ENCODE data around the gene LCE1F. TPM values are rescaled to one million over a fixed set of nuclear protein-coding genes. Genes with fewer than 3 reads are reported as not detected.

Gene LCE1F
- total RNA-seq, 1 experiment from 2014 or later = not detected

GRCh38 chr1:152770411-152770810 lies 4.5 kb upstream of the LCE1F start:
- Histone ChIP-seq H3K4me1 (replicated peaks; ENCODE audit: insufficient read depth) (no peaks in the 10 kb centered on the region), H2AFZ (no peak overlapping the region), H3K79me2 (ENCODE audit: low read depth) (no peaks in the 10 kb centered on the region), H3K27me3 (ENCODE audit: insufficient read depth, low read depth) (peaks cover 9% of the 10 kb centered on the region; the same call in 1 of the 2 replicates), H3K9me3 (ENCODE audit: insufficient read depth, low read depth) (no peaks in the 10 kb centered on the region), H3K9me2 (ENCODE audit: insufficient read depth) (no peaks in the 10 kb centered on the region), H3K36me3 (ENCODE audit: low read depth) (no peaks in the 10 kb centered on the region), H4K20me1 (ENCODE audit: insufficient read depth) (no peaks in the 10 kb centered on the region), H3K27ac (no peak overlapping the region), H3K4me3 (no peak overlapping the region), H3F3A (ENCODE audit: insufficient read depth, low read depth) (no peaks in the 10 kb centered on the region), H3K4me2 (no peak overlapping the region)
- TF ChIP-seq EZH2 (IDR thresholded peaks at IDR 0.05; ENCODE audit: low read depth) (no peak), CTCF (conservative IDR thresholded peaks at IDR 0.05) (no peak)
- intact Hi-C loops (cut with micrococcal nuclease; ENCODE audit: unreplicated experiment) = no loop called here
- BruUV-seq (replicated peaks) = no TSS peak
- DNase-seq = no peak
- ChIA-PET POLR2A (ENCODE audit: unreplicated experiment) (no interaction called here), CTCF (no interaction called here)

GRCh38 chr1:152776361-152776760 lies 1.4 kb downstream of the LCE1F start:
- no peak overlapping the region for H3K4me2 ChIP-seq
- peaks cover 41% of the 10 kb centered on the region; the same call in 1 of the 2 replicates for H3K27me3 ChIP-seq (ENCODE audit: insufficient read depth, low read depth)
- no peaks in the 10 kb centered on the region for H3F3A ChIP-seq (ENCODE audit: insufficient read depth, low read depth)
- no peaks in the 10 kb centered on the region for H3K9me3 ChIP-seq (ENCODE audit: insufficient read depth, low read depth)
- H3K79me2 ChIP-seq (ENCODE audit: low read depth) = no peaks in the 10 kb centered on the region
- intact Hi-C loops (cut with micrococcal nuclease; ENCODE audit: unreplicated experiment) = no loop called here
- no peaks in the 10 kb centered on the region for H3K36me3 ChIP-seq (ENCODE audit: low read depth)
- no peaks in the 10 kb centered on the region for H4K20me1 ChIP-seq (ENCODE audit: insufficient read depth)
- H3K27ac ChIP-seq = no peak overlapping the region
- H3K9me2 ChIP-seq (ENCODE audit: insufficient read depth) = no peaks in the 10 kb centered on the region
- DNase-seq = no peak
- H3K4me1 ChIP-seq (replicated peaks; ENCODE audit: insufficient read depth) = no peaks in the 10 kb centered on the region
- POLR2A ChIA-PET (ENCODE audit: unreplicated experiment) = no interaction called here
- no peak for TF ChIP-seq EZH2 (IDR thresholded peaks at IDR 0.05; ENCODE audit: low read depth)
- BruUV-seq (replicated peaks) = no TSS peak
- H2AFZ ChIP-seq = no peak overlapping the region
- no peak overlapping the region for H3K4me3 ChIP-seq
- CTCF ChIA-PET = no interaction called here

GRCh38 chr1:152777510-152778137 lies 2.7 kb downstream of the LCE1F start:
- Histone ChIP-seq H2AFZ (no peak overlapping the region), H3K36me3 (ENCODE audit: low read depth) (no peaks in the 10 kb centered on the region), H3K9me3 (ENCODE audit: insufficient read depth, low read depth) (no peaks in the 10 kb centered on the region), H3F3A (ENCODE audit: insufficient read depth, low read depth) (no peaks in the 10 kb centered on the region), H3K27me3 (ENCODE audit: insufficient read depth, low read depth) (peaks cover 41% of the 10 kb centered on the region; the same call in 1 of the 2 replicates), H3K4me2 (no peak overlapping the region), H3K27ac (no peak overlapping the region), H4K20me1 (ENCODE audit: insufficient read depth) (no peaks in the 10 kb centered on the region), H3K9me2 (ENCODE audit: insufficient read depth) (no peaks in the 10 kb centered on the region), H3K79me2 (ENCODE audit: low read depth) (no peaks in the 10 kb centered on the region), H3K4me3 (no peak overlapping the region), H3K4me1 (replicated peaks; ENCODE audit: insufficient read depth) (no peaks in the 10 kb centered on the region)
- intact Hi-C loops (cut with micrococcal nuclease; ENCODE audit: unreplicated experiment) = no loop called here
- POLR2A ChIA-PET (ENCODE audit: unreplicated experiment) = interaction anchor here (0.6 kb wide), 1 partner anchor 260 kb away, joined by 3 read pairs; no protein-coding TSS in a partner anchor
- DNase-seq = peak in 1 of 2 experiments; percentile 4
- CTCF ChIA-PET = no interaction called here
- BruUV-seq (replicated peaks) = no TSS peak
- TF ChIP-seq EZH2 (IDR thresholded peaks at IDR 0.05; ENCODE audit: low read depth) (no peak), CTCF (conservative IDR thresholded peaks at IDR 0.05) (peak; percentile 50; the same call in 1 of the 2 replicates)

GRCh38 chr1:152783095-152783494 lies 8.2 kb downstream of the LCE1F start:
- intact Hi-C loops (cut with micrococcal nuclease; ENCODE audit: unreplicated experiment) = no loop called here
- no peak for DNase-seq
- CTCF ChIA-PET = no interaction called here
- H3K36me3 ChIP-seq (ENCODE audit: low read depth) = no peaks in the 10 kb centered on the region
- peaks cover 24% of the 10 kb centered on the region; the same call in 1 of the 2 replicates for H3K27me3 ChIP-seq (ENCODE audit: insufficient read depth, low read depth)
- no peaks in the 10 kb centered on the region for H4K20me1 ChIP-seq (ENCODE audit: insufficient read depth)
- no peaks in the 10 kb centered on the region for H3K79me2 ChIP-seq (ENCODE audit: low read depth)
- no TSS peak for BruUV-seq (replicated peaks)
- no peaks in the 10 kb centered on the region for H3K9me3 ChIP-seq (ENCODE audit: insufficient read depth, low read depth)
- no peak overlapping the region for H3K4me2 ChIP-seq
- H3K27ac ChIP-seq = no peak overlapping the region
- H3K4me3 ChIP-seq = no peak overlapping the region
- no peak overlapping the region for H2AFZ ChIP-seq
- POLR2A ChIA-PET (ENCODE audit: unreplicated experiment) = no interaction called here
- no peaks in the 10 kb centered on the region for H3K9me2 ChIP-seq (ENCODE audit: insufficient read depth)
- TF ChIP-seq EZH2 (IDR thresholded peaks at IDR 0.05; ENCODE audit: low read depth) (no peak), CTCF (conservative IDR thresholded peaks at IDR 0.05) (no peak)
- H3K4me1 ChIP-seq (replicated peaks; ENCODE audit: insufficient read depth) = no peaks in the 10 kb centered on the region
- H3F3A ChIP-seq (ENCODE audit: insufficient read depth, low read depth) = no peaks in the 10 kb centered on the region

All from PC-9 (cell line).